Left lung (tissue), 10 donors: ENCODE results near the gene IFT88. TPM values are rescaled to one million over a fixed set of nuclear protein-coding genes. Genes with fewer than 3 reads are reported as not detected.

Source experiments
- ATAC-seq: fragments of 200-7000 bp; cut with Tn5 transposase; one replicate; pipeline ENCODE4 v1.9.1; 2020; ENCODE audit warnings: moderate library complexity
- DNase-seq, 4 donors: peaks; one replicate each; pipeline ENCODE4 v3.0.0-alpha.2; 2013 to 2020
- H3K27ac ChIP-seq, 2 donors: fragments of 200-600 bp; sonication (generic) in 1 of 2; one replicate each; pipeline versions ENCODE4 v1.5.0 to v1.8.0; 2020 to 2021
- H3K27me3 ChIP-seq, 2 donors: fragments of 200-600 bp; sonication (generic) in 1 of 2; one replicate each; pipeline versions ENCODE4 v1.5.0 to v1.8.0; 2020 to 2021
- H3K36me3 ChIP-seq, 2 donors: fragments of 200-600 bp; sonication (generic) in 1 of 2; one replicate each; pipeline versions ENCODE4 v1.5.0 to v1.8.0; 2020 to 2021
- H3K4me1 ChIP-seq, 2 donors: fragments of 200-600 bp; one replicate each; pipeline ENCODE4 v1.8.0; 2021
- H3K4me3 ChIP-seq, 2 donors: fragments of 200-600 bp; sonication (generic) in 1 of 2; one replicate each; pipeline versions ENCODE4 v1.5.0 to v1.8.0; 2020 to 2021; ENCODE audit warnings: mild to moderate bottlenecking in 1 of 2
- H3K9me3 ChIP-seq, 2 donors: fragments of 200-600 bp; sonication (generic) in 1 of 2; one replicate each; pipeline versions ENCODE4 v1.5.0 to v1.8.0; 2020 to 2021
- intact Hi-C, 2 donors: fragments of 100-400 bp; cut with DNase I; formaldehyde crosslinking; loops; one replicate each; pipeline versions ENCODE4 v1.11.2 to v1.14.2; 2022
- polyA plus RNA-seq, 6 donors: library from polyadenylated mRNA; unstranded; fragments of 120-200 nt; gene quantifications; one replicate each; pipeline ENCODE4 v1.2.1, GENCODE V29; 2013; ENCODE audit not compliant: insufficient read length in 6 of 6
- total RNA-seq, 2 donors: library from RNA; stranded (reverse); fragmentation: NEBNext Ultra II Directional; extraction: Animal tissue kit (Norgen Biotek cat#: 25700); gene quantifications; one replicate each; pipeline ENCODE4 v1.2.1, GENCODE V29; 2021
- TF ChIP-seq, protein P1 (sequence below), 2 donors: fragments of 200-600 bp; sonication (generic) in 1 of 2; IDR thresholded peaks; one replicate each; pipeline versions ENCODE4 v1.5.0 to v1.8.0; 2021; ENCODE audit warnings: antibody characterized with exemption in 2 of 2
- donor health status: DM: no; HTN: yes; CAD: no.
- donor health status: DM: no; HTN: no; CAD: no.

IFT88 gene
- total and polyA plus RNA-seq, 8 donors: 13.5 to 37.9 (median 35.8) TPM

GRCh38 chr13:20727856-20728255 is 160.9 kb downstream of the IFT88 start:
- no peaks in the 10 kb centered on the region for H3K9me3 ChIP-seq
- ATAC-seq (no peak), DNase-seq (no peak)
- H3K36me3 ChIP-seq: peaks cover 0 to 20% of the 10 kb centered on the region in 2 donors
- intact Hi-C loops: no loop called here
- H3K27me3 ChIP-seq: peaks cover 0 to 2% of the 10 kb centered on the region in 2 donors
- H3K4me3 ChIP-seq: no peak overlapping the region
- TF ChIP-seq, protein P1, sequence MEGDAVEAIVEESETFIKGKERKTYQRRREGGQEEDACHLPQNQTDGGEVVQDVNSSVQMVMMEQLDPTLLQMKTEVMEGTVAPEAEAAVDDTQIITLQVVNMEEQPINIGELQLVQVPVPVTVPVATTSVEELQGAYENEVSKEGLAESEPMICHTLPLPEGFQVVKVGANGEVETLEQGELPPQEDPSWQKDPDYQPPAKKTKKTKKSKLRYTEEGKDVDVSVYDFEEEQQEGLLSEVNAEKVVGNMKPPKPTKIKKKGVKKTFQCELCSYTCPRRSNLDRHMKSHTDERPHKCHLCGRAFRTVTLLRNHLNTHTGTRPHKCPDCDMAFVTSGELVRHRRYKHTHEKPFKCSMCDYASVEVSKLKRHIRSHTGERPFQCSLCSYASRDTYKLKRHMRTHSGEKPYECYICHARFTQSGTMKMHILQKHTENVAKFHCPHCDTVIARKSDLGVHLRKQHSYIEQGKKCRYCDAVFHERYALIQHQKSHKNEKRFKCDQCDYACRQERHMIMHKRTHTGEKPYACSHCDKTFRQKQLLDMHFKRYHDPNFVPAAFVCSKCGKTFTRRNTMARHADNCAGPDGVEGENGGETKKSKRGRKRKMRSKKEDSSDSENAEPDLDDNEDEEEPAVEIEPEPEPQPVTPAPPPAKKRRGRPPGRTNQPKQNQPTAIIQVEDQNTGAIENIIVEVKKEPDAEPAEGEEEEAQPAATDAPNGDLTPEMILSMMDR (IDR thresholded peaks at IDR 0.05): no peak
- no peak overlapping the region for H3K27ac ChIP-seq
- H3K4me1 ChIP-seq: no peaks in the 10 kb centered on the region

DNA sequence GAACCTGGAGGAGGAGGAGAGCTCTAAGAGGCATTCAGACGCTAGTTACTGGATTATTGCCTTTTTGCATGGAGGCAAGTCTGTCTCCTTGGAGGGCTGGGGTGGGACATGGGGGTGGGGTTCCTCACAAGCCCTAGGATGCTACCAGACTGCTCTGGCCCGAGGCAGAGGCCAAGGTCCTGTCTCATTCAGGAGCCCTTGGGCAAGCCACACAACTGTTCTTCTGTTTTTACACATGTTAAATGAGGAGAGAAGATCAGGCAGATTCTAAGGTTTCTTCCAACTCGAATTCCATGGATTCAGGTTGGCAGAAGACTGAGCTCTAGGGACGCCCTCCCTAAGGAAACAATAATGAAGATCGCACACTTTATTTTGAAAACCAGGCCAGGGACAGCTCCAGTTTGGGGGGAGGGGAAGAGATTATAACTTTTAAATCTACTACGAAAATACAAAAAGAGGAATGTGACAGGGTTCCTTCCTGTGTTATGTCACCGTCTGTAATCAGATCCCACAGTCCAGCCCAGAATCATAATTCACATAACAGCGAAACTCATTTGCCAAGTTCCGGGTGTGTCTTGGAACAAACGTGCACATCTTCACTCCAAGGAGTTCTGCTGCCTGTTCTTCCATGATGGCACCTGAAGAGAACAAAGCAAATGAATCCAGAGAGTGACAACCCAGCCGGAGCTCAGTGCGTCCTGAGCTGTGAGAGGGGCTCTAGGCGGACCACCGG is 161.8 kb downstream of the IFT88 start:
- H3K27me3 ChIP-seq: no peaks in the 10 kb centered on the region
- no peak overlapping the region for H3K4me3 ChIP-seq
- no peak overlapping the region for H3K27ac ChIP-seq
- no peaks in the 10 kb centered on the region for H3K4me1 ChIP-seq
- intact Hi-C loops: no loop called here
- no peak for DNase-seq
- TF ChIP-seq, protein P1 (IDR thresholded peaks at IDR 0.05): no peak
- no peaks in the 10 kb centered on the region for H3K9me3 ChIP-seq
- no peak for ATAC-seq
- peaks cover 0 to 20% of the 10 kb centered on the region in 2 donors for H3K36me3 ChIP-seq

DNA sequence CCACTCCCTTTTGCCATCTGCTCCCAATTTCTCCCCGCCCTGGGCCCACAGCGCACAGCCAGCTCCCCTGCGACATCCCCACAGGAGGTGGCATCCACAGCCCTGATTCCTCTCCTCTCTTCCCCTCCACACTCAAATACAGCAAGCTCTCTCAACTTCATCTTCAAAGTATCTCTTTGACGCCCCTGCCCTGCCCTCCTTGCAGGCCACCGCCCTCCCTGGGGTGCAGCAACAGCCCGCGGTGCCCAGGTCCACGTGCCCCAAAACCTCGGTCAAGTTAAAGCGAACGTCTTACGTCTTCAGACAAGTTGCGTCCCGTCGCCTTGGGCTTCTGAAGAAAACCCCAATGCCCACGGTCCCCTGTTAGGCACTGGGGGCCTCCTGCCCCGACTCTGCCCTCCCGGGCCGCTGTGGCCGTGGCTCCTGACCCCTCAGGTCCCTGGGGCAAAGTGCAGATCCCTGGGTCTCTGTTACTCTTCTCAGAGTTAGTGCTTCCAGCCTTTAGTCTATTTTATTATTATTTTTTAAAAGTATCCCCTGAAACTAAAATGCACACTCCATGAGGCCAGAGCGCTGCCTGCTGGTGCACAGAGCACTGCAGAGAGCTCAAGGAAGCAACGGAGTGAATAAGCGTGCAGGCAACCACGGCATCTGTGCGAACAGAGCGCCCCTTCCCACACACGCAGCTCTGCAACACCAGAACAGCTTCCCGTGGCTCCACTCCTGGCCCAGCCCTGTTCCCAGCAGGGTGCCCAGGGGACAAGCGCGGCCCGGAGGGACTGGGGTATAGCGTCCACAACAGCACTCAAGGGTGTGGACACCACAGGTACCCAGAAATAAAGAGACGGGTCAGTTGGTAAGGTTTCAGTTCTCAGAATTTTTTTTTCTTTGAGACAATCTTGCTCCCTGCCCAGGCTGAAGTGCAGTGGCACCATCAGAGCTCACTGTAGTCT is 163.0 kb downstream of the IFT88 start:
- H3K27ac ChIP-seq: no peak overlapping the region
- H3K4me1 ChIP-seq: no peaks in the 10 kb centered on the region
- peaks cover 0 to 20% of the 10 kb centered on the region in 2 donors for H3K36me3 ChIP-seq
- TF ChIP-seq, protein P1 (IDR thresholded peaks at IDR 0.05): no peak
- no peaks in the 10 kb centered on the region for H3K9me3 ChIP-seq
- ATAC-seq: no peak
- DNase-seq: no peak
- intact Hi-C loops: no loop called here
- H3K4me3 ChIP-seq: no peak overlapping the region
- no peaks in the 10 kb centered on the region for H3K27me3 ChIP-seq

DNA sequence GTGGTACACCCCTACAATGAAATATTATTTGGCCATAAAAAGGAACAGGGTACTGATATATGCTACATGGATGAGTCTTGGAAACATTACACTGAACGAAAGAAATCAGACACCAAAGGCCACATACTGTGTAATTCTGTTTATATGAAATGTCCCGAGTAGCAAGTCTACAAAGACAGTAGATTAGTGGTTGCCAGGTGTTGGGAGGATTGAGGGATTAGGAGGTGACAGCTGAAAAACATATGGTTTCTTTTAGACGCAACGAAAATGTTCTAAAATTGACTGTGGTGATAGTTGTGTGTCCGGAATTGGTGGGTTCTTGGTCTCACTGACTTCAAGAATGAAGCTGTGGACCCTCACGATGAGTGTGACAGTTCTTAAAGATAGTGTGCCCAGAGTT is 171.7 kb downstream of the IFT88 start:
- ATAC-seq (no peak), DNase-seq (no peak)
- TF ChIP-seq, protein P1 (IDR thresholded peaks at IDR 0.05): no peak
- H3K27me3 ChIP-seq: no peaks in the 10 kb centered on the region
- H3K27ac ChIP-seq: no peak overlapping the region
- no peak overlapping the region for H3K4me3 ChIP-seq
- peaks cover 0 to 13% of the 10 kb centered on the region in 2 donors for H3K36me3 ChIP-seq
- peaks cover 0 to 8% of the 10 kb centered on the region in 2 donors for H3K9me3 ChIP-seq
- H3K4me1 ChIP-seq: no peaks in the 10 kb centered on the region
- intact Hi-C loops: no loop called here

GRCh38 chr13:20740021-20740420 is 173.1 kb downstream of the IFT88 start:
- Histone ChIP-seq H3K9me3 (peaks cover 0 to 8% of the 10 kb centered on the region in 2 donors), H3K4me1 (no peaks in the 10 kb centered on the region), H3K4me3 (no peak overlapping the region), H3K27ac (no peak overlapping the region), H3K36me3 (peaks cover 0 to 13% of the 10 kb centered on the region in 2 donors), H3K27me3 (no peaks in the 10 kb centered on the region)
- intact Hi-C loops: no loop called here
- TF ChIP-seq, protein P1 (IDR thresholded peaks at IDR 0.05): no peak
- no peak for DNase-seq
- ATAC-seq: no peak
